ENCODE measurements around the gene MAP3K21.

GRCh38 chr1:233279971-233280370 is 47.6 kb upstream of the MAP3K21 start:
- TF ChIP-seq, protein P1, sequence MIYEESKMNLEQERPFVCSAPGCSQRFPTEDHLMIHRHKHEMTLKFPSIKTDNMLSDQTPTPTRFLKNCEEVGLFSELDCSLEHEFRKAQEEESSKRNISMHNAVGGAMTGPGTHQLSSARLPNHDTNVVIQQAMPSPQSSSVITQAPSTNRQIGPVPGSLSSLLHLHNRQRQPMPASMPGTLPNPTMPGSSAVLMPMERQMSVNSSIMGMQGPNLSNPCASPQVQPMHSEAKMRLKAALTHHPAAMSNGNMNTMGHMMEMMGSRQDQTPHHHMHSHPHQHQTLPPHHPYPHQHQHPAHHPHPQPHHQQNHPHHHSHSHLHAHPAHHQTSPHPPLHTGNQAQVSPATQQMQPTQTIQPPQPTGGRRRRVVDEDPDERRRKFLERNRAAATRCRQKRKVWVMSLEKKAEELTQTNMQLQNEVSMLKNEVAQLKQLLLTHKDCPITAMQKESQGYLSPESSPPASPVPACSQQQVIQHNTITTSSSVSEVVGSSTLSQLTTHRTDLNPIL (CRISPR knock-in tag; IDR thresholded peaks at IDR 0.05; ENCODE audit: low read depth), result no peak
- TF ChIP-seq ZNF70 (CRISPR knock-in tag; IDR thresholded peaks at IDR 0.05) (no peak), ZNF8 (CRISPR knock-in tag; IDR thresholded peaks at IDR 0.05) (no peak), ARNTL (CRISPR knock-in tag; IDR thresholded peaks at IDR 0.05; ENCODE audit: borderline replicate concordance, low read depth) (no peak), POU6F1 (CRISPR knock-in tag; IDR thresholded peaks at IDR 0.05; ENCODE audit: borderline replicate concordance, low read depth) (no peak), RARB (CRISPR knock-in tag; IDR thresholded peaks at IDR 0.05) (no peak), ESRRG (CRISPR knock-in tag; IDR thresholded peaks at IDR 0.05) (no peak), ZC3H10 (CRISPR knock-in tag; IDR thresholded peaks at IDR 0.05) (no peak), SNAI2 (CRISPR knock-in tag; IDR thresholded peaks at IDR 0.05) (no peak), TOX (CRISPR knock-in tag; IDR thresholded peaks at IDR 0.05; ENCODE audit: borderline replicate concordance) (no peak), ZFP30 (CRISPR knock-in tag; IDR thresholded peaks at IDR 0.05) (no peak)
- TF ChIP-seq, protein P2, sequence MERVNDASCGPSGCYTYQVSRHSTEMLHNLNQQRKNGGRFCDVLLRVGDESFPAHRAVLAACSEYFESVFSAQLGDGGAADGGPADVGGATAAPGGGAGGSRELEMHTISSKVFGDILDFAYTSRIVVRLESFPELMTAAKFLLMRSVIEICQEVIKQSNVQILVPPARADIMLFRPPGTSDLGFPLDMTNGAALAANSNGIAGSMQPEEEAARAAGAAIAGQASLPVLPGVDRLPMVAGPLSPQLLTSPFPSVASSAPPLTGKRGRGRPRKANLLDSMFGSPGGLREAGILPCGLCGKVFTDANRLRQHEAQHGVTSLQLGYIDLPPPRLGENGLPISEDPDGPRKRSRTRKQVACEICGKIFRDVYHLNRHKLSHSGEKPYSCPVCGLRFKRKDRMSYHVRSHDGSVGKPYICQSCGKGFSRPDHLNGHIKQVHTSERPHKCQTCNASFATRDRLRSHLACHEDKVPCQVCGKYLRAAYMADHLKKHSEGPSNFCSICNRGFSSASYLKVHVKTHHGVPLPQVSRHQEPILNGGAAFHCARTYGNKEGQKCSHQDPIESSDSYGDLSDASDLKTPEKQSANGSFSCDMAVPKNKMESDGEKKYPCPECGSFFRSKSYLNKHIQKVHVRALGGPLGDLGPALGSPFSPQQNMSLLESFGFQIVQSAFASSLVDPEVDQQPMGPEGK (CRISPR knock-in tag; IDR thresholded peaks at IDR 0.05; ENCODE audit: borderline replicate concordance), result no peak

All from SK-N-SH treated with all-trans-retinoic acid at 6 μM for 48 hours (cell line).